WTC11 (cell line): ENCODE measurements around the gene ZFC3H1. TPM values are rescaled to one million over a fixed set of nuclear protein-coding genes. Genes with fewer than 3 reads are reported as not detected.

Experiments used
- ATAC-seq: fragments of 200-7000 bp; cut with Tn5 transposase; 2 replicates; pipeline ENCODE4 v1.10.0; 2021; ENCODE audit warnings: mild to moderate bottlenecking, moderate library complexity
- CTCF ChIA-PET: fragments of 300-600 bp; sonication (Branson Sonifier 250); formaldehyde crosslinking; loops from one replicate; lab custom pipeline; 2021; ENCODE audit warnings: antibody characterized with exemption; lab: Charles Lee
- POLR2A ChIA-PET: fragments of 350-600 bp; sonication (Branson Sonifier 250); formaldehyde crosslinking; loops from one replicate; lab custom pipeline; 2021; ENCODE audit warnings: antibody characterized with exemption; lab: Charles Lee
- DNase-seq: peaks from one replicate; pipeline ENCODE4 v3.0.0; 2021; ENCODE audit warnings: low spot score
- H3K27ac Mint-ChIP-seq: 2 replicates; pipeline ENCODE4 v1.8.0; 2021; ENCODE audit warnings: mixed read lengths
- H3K27me3 Mint-ChIP-seq: 2 replicates; pipeline ENCODE4 v1.8.0; 2021; ENCODE audit warnings: low read depth, mild to moderate bottlenecking, moderate library complexity, mixed read lengths
- H3K36me3 Mint-ChIP-seq: 2 replicates; pipeline ENCODE4 v1.8.0; 2021; ENCODE audit warnings: mixed read lengths
- H3K4me1 Mint-ChIP-seq: 2 replicates; pipeline ENCODE4 v1.8.0; 2022; ENCODE audit warnings: mixed read lengths
- H3K4me3 Mint-ChIP-seq: 2 replicates; pipeline ENCODE4 v1.8.0; 2021; ENCODE audit warnings: mild to moderate bottlenecking, moderate library complexity, mixed read lengths
- H3K9me3 Mint-ChIP-seq: 2 replicates; pipeline ENCODE4 v1.8.0; 2021; ENCODE audit warnings: mixed read lengths
- CBFB ChIP-seq: sonication (generic); formaldehyde crosslinking; IDR thresholded peaks from 2 replicates; pipeline ENCODE4 v1.8.1; 2022; ENCODE audit warnings: mild to moderate bottlenecking, low read depth, missing genetic modification reagents
- CDX4 ChIP-seq: fragments of 250-450 bp; sonication (Bioruptor Pico); IDR thresholded peaks from 2 replicates; pipeline ENCODE4 v1.9.0; 2021; ENCODE audit warnings: moderate library complexity, mild to moderate bottlenecking, inconsistent platforms, borderline replicate concordance
- CREB1 ChIP-seq: sonication (generic); formaldehyde crosslinking; IDR thresholded peaks from 2 replicates; pipeline ENCODE4 v1.8.0; 2023; ENCODE audit warnings: mild to moderate bottlenecking, missing genetic modification reagents
- ERG ChIP-seq: fragments of 250-450 bp; sonication (Bioruptor Pico); IDR thresholded peaks from 2 replicates; pipeline ENCODE4 v1.8.0; 2021; ENCODE audit warnings: mild to moderate bottlenecking
- FOXP1 ChIP-seq: sonication (generic); formaldehyde crosslinking; IDR thresholded peaks from 2 replicates; pipeline ENCODE4 v1.8.0; 2022; ENCODE audit warnings: missing genetic modification reagents, mild to moderate bottlenecking, moderate library complexity, borderline replicate concordance
- MAX ChIP-seq: sonication (generic); formaldehyde crosslinking; IDR thresholded peaks from 2 replicates; pipeline ENCODE4 v1.8.0; 2022; ENCODE audit warnings: mild to moderate bottlenecking, missing genetic modification reagents
- MLX ChIP-seq: sonication (generic); formaldehyde crosslinking; IDR thresholded peaks from 2 replicates; pipeline ENCODE4 v1.8.1; 2023; ENCODE audit warnings: mild to moderate bottlenecking, missing genetic modification reagents, moderate library complexity
- MXD4 ChIP-seq: fragments of 250-450 bp; sonication (Bioruptor Pico); IDR thresholded peaks from 2 replicates; pipeline ENCODE4 v1.8.0; 2021; ENCODE audit warnings: mild to moderate bottlenecking, moderate library complexity, borderline replicate concordance
- NFATC4 ChIP-seq: fragments of 250-450 bp; sonication (Bioruptor Pico); IDR thresholded peaks from 2 replicates; pipeline ENCODE4 v1.9.0; 2021; ENCODE audit warnings: mild to moderate bottlenecking
- OVOL2 ChIP-seq: fragments of 250-450 bp; sonication (Bioruptor Pico); IDR thresholded peaks from 2 replicates; pipeline ENCODE4 v1.9.0; 2021; ENCODE audit warnings: mild to moderate bottlenecking, borderline replicate concordance
- SMAD3 ChIP-seq: sonication (generic); formaldehyde crosslinking; IDR thresholded peaks from 2 replicates; pipeline ENCODE4 v1.8.0; 2022; ENCODE audit warnings: missing genetic modification reagents, mild to moderate bottlenecking, borderline replicate concordance
- SP1 ChIP-seq: sonication (generic); formaldehyde crosslinking; conservative IDR thresholded peaks from 2 replicates; pipeline ENCODE4 v1.8.1; 2022; ENCODE audit warnings: missing genetic modification reagents
- TEAD1 ChIP-seq: sonication (generic); formaldehyde crosslinking; IDR thresholded peaks from 2 replicates; pipeline ENCODE4 v1.8.0; 2022; ENCODE audit warnings: mild to moderate bottlenecking, missing genetic modification reagents
- USF1 ChIP-seq: sonication (generic); formaldehyde crosslinking; IDR thresholded peaks from 2 replicates; pipeline ENCODE4 v1.8.0; 2022; ENCODE audit warnings: mild to moderate bottlenecking, missing genetic modification reagents
- ZNF121 ChIP-seq: sonication (generic); formaldehyde crosslinking; IDR thresholded peaks from 2 replicates; pipeline ENCODE4 v1.8.0; 2023; ENCODE audit warnings: missing genetic modification reagents
- ZNF396 ChIP-seq: fragments of 250-450 bp; sonication (Bioruptor Pico); IDR thresholded peaks from 2 replicates; pipeline ENCODE4 v1.8.0; 2021; ENCODE audit warnings: mild to moderate bottlenecking, moderate library complexity, borderline replicate concordance
- total RNA-seq: library from RNA; stranded (reverse); gene quantifications from 3 replicates; pipeline ENCODE4 v1.2.3, GENCODE V29; 2021

Gene ZFC3H1
- total RNA-seq, 1 experiment from 2014 or later = 33.9 TPM

GRCh38 chr12:71610031-71610795 is 53.4 kb downstream of the ZFC3H1 start (continued):
- TF ChIP-seq ERG (CRISPR knock-in tag) = no peak

- ATAC-seq = no peak
- no peak overlapping the region for H3K27ac Mint-ChIP-seq
- H3K9me3 Mint-ChIP-seq = no peaks in the 10 kb centered on the region
- POLR2A ChIA-PET = no interaction called here
- CTCF ChIA-PET = no interaction called here
- no peaks in the 10 kb centered on the region for H3K27me3 Mint-ChIP-seq
- DNase-seq = no peak
- H3K36me3 Mint-ChIP-seq = peaks cover 48% of the 10 kb centered on the region
- TF ChIP-seq CBFB (CRISPR knock-in tag) (no peak), SMAD3 (CRISPR knock-in tag) (no peak), MAX (no peak), TEAD1 (CRISPR knock-in tag) (no peak), USF1 (CRISPR knock-in tag) (no peak), ZNF396 (CRISPR knock-in tag) (no peak), MLX (CRISPR knock-in tag) (no peak), CREB1 (CRISPR knock-in tag) (no peak), MXD4 (CRISPR knock-in tag) (no peak), OVOL2 (no peak), NFATC4 (CRISPR knock-in tag) (no peak), SP1 (CRISPR knock-in tag) (no peak), ZNF121 (CRISPR knock-in tag) (no peak)
- no peak overlapping the region for H3K4me3 Mint-ChIP-seq
- H3K4me1 Mint-ChIP-seq = no peaks in the 10 kb centered on the region
Measured at GRCh38 chr12:71607494-71608330, 55.9 kb downstream of the ZFC3H1 start.

GRCh38 chr12:71605039-71605438 is 58.6 kb downstream of the ZFC3H1 start:
- POLR2A ChIA-PET = interaction anchor here (1.2 kb wide), 1 partner anchor 58 kb away, joined by 7 read pairs; the partner anchor contains the start of genes THAP2 and ZFC3H1
- TF ChIP-seq CDX4 (CRISPR knock-in tag) = no peak
- no peak for TF ChIP-seq FOXP1
- CTCF ChIA-PET = interaction anchor here (1.1 to 1.2 kb wide), 2 partner anchors 32 to 142 kb away, joined by 3 to 5 read pairs; no protein-coding TSS in a partner anchor

More at GRCh38 chr12:71605039-71605438, 58.6 kb downstream of the ZFC3H1 start:
- ATAC-seq = no peak
- Mint-ChIP-seq H3K27me3 (no peaks in the 10 kb centered on the region), H3K9me3 (no peaks in the 10 kb centered on the region), H3K27ac (no peak overlapping the region; the same call in 1 of the 2 replicates), H3K4me1 (peaks cover 13% of the 10 kb centered on the region), H3K36me3 (peaks cover 27% of the 10 kb centered on the region), H3K4me3 (no peak overlapping the region)
- DNase-seq = no peak
